ENCODE results near the gene SYNE2. TPM values are rescaled to one million over a fixed set of nuclear protein-coding genes. Genes with fewer than 3 reads are reported as not detected.

Gene SYNE2
- total RNA-seq, 4 donors from 2014 or later: 212 to 378 (median 285) TPM

DNA sequence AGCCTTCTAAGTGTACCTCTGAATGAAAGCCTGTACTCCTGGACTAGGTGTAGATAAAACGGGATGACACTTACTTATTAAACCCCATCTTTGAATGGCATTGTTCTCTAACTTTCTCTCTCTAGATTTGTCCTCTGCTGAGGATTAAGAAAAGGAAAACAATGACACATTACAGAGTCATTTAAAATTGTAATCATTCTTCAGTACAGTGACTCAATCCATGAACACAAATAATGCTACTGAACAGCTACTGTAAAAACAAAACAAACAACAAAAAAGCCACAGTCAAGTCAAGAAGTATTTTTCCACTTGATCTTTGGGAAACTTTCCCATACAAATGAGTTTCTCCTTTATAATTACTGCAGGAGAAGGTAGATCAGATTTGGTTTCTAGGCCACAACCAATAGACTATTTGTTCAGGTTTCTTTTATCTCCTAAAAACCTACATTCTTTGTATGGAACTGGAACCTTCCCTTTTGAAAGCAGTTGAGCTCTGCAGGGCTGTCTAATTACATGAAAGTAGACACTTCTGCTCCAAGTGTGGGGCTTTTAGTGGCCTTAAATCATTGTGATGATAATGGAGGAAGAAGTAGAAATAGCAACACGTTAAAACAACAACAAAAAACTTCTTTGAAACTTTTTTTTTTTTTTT is 222.3 kb downstream of the SYNE2 start:
- H3K36me3 ChIP-seq: peaks cover 0 to 69% (median 3%) of the 10 kb centered on the region in 3 donors
- no peaks in the 10 kb centered on the region for H3K27me3 ChIP-seq
- TF ChIP-seq, protein P1, sequence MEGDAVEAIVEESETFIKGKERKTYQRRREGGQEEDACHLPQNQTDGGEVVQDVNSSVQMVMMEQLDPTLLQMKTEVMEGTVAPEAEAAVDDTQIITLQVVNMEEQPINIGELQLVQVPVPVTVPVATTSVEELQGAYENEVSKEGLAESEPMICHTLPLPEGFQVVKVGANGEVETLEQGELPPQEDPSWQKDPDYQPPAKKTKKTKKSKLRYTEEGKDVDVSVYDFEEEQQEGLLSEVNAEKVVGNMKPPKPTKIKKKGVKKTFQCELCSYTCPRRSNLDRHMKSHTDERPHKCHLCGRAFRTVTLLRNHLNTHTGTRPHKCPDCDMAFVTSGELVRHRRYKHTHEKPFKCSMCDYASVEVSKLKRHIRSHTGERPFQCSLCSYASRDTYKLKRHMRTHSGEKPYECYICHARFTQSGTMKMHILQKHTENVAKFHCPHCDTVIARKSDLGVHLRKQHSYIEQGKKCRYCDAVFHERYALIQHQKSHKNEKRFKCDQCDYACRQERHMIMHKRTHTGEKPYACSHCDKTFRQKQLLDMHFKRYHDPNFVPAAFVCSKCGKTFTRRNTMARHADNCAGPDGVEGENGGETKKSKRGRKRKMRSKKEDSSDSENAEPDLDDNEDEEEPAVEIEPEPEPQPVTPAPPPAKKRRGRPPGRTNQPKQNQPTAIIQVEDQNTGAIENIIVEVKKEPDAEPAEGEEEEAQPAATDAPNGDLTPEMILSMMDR (IDR thresholded peaks at IDR 0.05): no peak
- no peak for TF ChIP-seq POLR2A (IDR thresholded peaks at IDR 0.05)
- TF ChIP-seq EP300 (IDR thresholded peaks at IDR 0.05): no peak
- peak overlapping the region in 1 of 4 donors; percentile 8 for H3K27ac ChIP-seq
- no peaks in the 10 kb centered on the region for H3K4me1 ChIP-seq
- no peak for DNase-seq (ENCODE audit: low spot score in 2 of 2)
- H3K4me3 ChIP-seq: no peak overlapping the region
- 40 to 48% methylated on average over 2 of the region's 2 CpGs for WGBS, 2 donors
- H3K9me3 ChIP-seq: no peaks in the 10 kb centered on the region

DNA sequence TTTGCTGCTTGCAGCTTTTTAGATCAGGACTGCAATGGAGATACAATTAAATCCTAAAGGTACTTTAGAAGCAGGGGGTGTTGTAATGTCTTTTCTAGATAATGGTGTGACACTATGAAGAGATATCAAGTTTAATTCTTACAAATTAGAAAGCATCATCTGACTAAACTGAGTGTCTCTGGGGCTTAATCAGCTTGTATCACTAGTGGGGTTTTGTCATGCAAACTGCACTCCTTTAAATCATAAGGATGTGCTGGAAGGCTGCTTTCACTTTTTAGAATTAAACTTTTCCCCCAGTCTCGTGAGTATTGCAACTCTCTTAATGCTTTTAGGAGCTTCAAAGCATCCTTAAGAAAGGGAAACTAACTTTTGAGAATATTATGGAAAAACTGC is 222.8 kb downstream of the SYNE2 start:
- TF ChIP-seq, protein P1 (IDR thresholded peaks at IDR 0.05): no peak
- TF ChIP-seq POLR2A (IDR thresholded peaks at IDR 0.05): no peak
- no peak for TF ChIP-seq EP300 (IDR thresholded peaks at IDR 0.05)
- Histone ChIP-seq H3K4me3 (no peak overlapping the region), H3K36me3 (peaks cover 0 to 69% (median 3%) of the 10 kb centered on the region in 3 donors), H3K4me1 (no peaks in the 10 kb centered on the region), H3K27me3 (no peaks in the 10 kb centered on the region), H3K27ac (peak overlapping the region in 1 of 4 donors; percentile 8), H3K9me3 (no peaks in the 10 kb centered on the region)
- no peak for DNase-seq (ENCODE audit: low spot score in 2 of 2)
- WGBS, 2 donors: 69 to 83% methylated on average over 1 of the region's 1 CpG

DNA sequence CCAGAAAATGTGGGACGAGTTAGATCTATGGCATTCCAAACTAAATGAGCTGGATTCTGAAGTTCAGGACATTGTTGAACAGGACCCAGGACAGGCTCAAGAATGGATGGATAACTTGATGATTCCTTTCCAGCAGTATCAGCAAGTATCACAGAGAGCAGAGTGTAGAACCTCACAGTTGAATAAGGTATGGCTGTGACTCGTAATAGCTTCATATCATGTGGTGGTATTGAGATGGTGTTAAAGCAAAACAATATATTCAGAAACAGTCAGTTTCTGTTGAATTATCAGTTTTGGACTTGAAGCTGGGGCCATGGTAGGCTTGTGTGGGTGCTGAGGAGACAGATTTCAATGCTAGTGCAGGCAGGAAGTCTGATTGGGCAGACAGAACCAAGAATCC is 227.6 kb downstream of the SYNE2 start:
- no peaks in the 10 kb centered on the region for H3K4me1 ChIP-seq
- H3K27ac ChIP-seq: peak overlapping the region in 2 of 4 donors; percentile 36 to 39
- 78 to 88% methylated on average over 2 of the region's 2 CpGs for WGBS, 2 donors
- TF ChIP-seq EP300 (IDR thresholded peaks at IDR 0.05): no peak
- TF ChIP-seq POLR2A (IDR thresholded peaks at IDR 0.05): no peak
- TF ChIP-seq, protein P1 (IDR thresholded peaks at IDR 0.05): no peak
- no peaks in the 10 kb centered on the region for H3K27me3 ChIP-seq
- peaks cover 0 to 54% (median 0%) of the 10 kb centered on the region in 3 donors for H3K36me3 ChIP-seq
- H3K9me3 ChIP-seq: no peaks in the 10 kb centered on the region
- H3K4me3 ChIP-seq: no peak overlapping the region
- no peak for DNase-seq (ENCODE audit: low spot score in 2 of 2)

DNA sequence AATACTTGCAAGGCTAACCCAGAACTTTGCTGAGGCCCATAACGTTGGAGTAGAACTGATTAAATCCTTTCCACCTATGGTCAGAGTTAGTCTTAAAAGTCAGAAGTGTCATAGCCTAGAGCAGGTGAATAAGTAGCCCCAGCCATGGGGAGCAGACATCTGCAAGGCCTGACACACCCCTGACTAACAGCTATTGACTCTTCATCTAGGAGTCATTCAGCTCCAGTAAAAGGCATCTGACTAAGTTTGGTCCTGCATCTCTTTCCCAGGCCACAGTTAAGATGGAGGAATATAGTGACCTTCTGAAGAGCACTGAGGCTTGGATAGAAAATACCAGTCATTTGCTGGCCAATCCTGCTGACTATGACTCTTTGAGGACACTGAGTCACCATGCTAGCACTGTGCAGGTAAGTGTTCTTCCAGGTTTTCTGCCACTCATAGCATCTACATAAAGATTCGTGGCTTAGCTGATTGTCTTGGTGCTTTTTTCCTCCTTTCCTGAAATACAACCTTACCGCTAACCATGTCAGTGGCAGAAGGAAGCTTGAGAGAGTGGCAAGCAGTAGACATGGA is 228.5 kb downstream of the SYNE2 start:
- Histone ChIP-seq H3K36me3 (peaks cover 0 to 54% (median 0%) of the 10 kb centered on the region in 3 donors), H3K27me3 (no peaks in the 10 kb centered on the region), H3K4me3 (no peak overlapping the region), H3K9me3 (no peaks in the 10 kb centered on the region), H3K4me1 (no peaks in the 10 kb centered on the region), H3K27ac (peak overlapping the region in 2 of 4 donors; percentile 36 to 53)
- TF ChIP-seq POLR2A (IDR thresholded peaks at IDR 0.05) (no peak), EP300 (IDR thresholded peaks at IDR 0.05) (no peak)
- TF ChIP-seq, protein P1 (IDR thresholded peaks at IDR 0.05): no peak
- no peak for DNase-seq (ENCODE audit: low spot score in 2 of 2)
- WGBS, 2 donors: 89 to 96% methylated on average over 3 of the region's 3 CpGs

DNA sequence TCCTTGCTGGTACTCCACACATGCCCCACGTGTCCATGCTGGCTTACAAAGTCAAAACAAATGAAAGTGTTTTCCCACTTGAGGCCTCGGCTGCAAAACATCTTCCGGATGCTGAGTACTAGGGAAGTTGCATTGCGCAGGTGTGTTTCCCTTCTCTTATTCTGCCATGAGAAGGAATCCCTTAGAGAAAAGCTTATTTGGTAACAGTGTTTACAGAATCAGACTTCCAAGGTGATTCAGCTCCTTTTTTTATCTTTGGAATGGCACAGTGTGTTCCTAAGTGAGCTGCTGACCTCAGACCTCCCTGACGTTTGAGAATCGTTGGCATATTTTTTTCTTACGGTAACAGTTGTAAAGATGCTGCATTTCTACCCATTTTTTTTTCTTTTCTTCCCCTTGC is 230.0 kb downstream of the SYNE2 start:
- H3K27ac ChIP-seq: peak overlapping the region in 2 of 4 donors; percentile 74 to 77
- peaks cover 0 to 56% (median 0%) of the 10 kb centered on the region in 3 donors for H3K36me3 ChIP-seq
- no peak overlapping the region for H3K4me3 ChIP-seq
- TF ChIP-seq EP300 (IDR thresholded peaks at IDR 0.05) (peak; percentile 86 to 88), POLR2A (IDR thresholded peaks at IDR 0.05) (no peak)
- TF ChIP-seq, protein P1 (IDR thresholded peaks at IDR 0.05): no peak
- H3K27me3 ChIP-seq: no peaks in the 10 kb centered on the region
- 68 to 70% methylated on average over 7 of the region's 7 CpGs for WGBS, 2 donors
- H3K4me1 ChIP-seq: no peaks in the 10 kb centered on the region
- DNase-seq (ENCODE audit: low spot score in 2 of 2): peak in 1 of 2 donors; percentile 20
- no peaks in the 10 kb centered on the region for H3K9me3 ChIP-seq
